IMR-90 (cell line): ENCODE results near the gene IGHMBP2. TPM values are rescaled to one million over a fixed set of nuclear protein-coding genes. Genes with fewer than 3 reads are reported as not detected.

Experiments
- ATAC-seq: fragments of 200-7000 bp; cut with Tn5 transposase; 2 replicates; pipeline ENCODE4 v1.9.1; 2020; ENCODE audit warnings: low read depth, mild to moderate bottlenecking, moderate library complexity
- BruUV-seq: library from RNA; stranded (reverse); fragments of 400-500 nt; replicated peaks from 2 replicates; lab custom pipeline; 2021; lab: Mats Ljungman, UMichigan
- CTCF ChIA-PET: fragments of 300-600 bp; formaldehyde crosslinking; extraction: SDS; loops from one replicate; lab custom pipeline; 2021; ENCODE audit warnings: antibody characterized with exemption; lab: Yijun Ruan, JAX
- POLR2A ChIA-PET: fragments of 300-600 bp; sonication (Branson Sonifier 250); formaldehyde crosslinking; loops from one replicate; lab custom pipeline; 2022; ENCODE audit warnings: antibody characterized with exemption; ENCODE audit not compliant: unreplicated experiment; lab: Charles Lee
- DNase-seq: peaks from one replicate; pipeline ENCODE4 v3.0.0; 2013
- H2AFZ ChIP-seq: replicated peaks from 2 replicates; pipeline ENCODE3; 2013; ENCODE audit warnings: low read length, mild to moderate bottlenecking; ENCODE audit not compliant: poor library complexity
- H2AK5ac ChIP-seq: 2 replicates; pipeline ENCODE4 v1.6.1; 2013; ENCODE audit warnings: low read depth, low read length, inconsistent platforms
- H2AK9ac ChIP-seq: replicated peaks from 2 replicates; pipeline ENCODE3; 2013; ENCODE audit warnings: mild to moderate bottlenecking, low read depth, low read length, moderate library complexity; ENCODE audit not compliant: poor library complexity
- H2BK120ac ChIP-seq: 2 replicates; pipeline ENCODE4 v1.6.1; 2013; ENCODE audit warnings: low read depth, low read length, inconsistent platforms
- H2BK15ac ChIP-seq: 3 replicates; pipeline ENCODE4 v1.6.1; 2013; ENCODE audit warnings: low read depth, low read length, inconsistent platforms
- H2BK20ac ChIP-seq: 2 replicates; pipeline ENCODE4 v1.6.1; 2013; ENCODE audit warnings: low read depth, mild to moderate bottlenecking, inconsistent platforms, low read length, moderate library complexity
- H2BK5ac ChIP-seq: 2 replicates; pipeline ENCODE4 v1.6.1; 2013; ENCODE audit warnings: mild to moderate bottlenecking, low read depth, low read length, inconsistent platforms; ENCODE audit not compliant: poor library complexity, severe bottlenecking
- H3K14ac ChIP-seq: replicated peaks from 2 replicates; pipeline ENCODE4 v1.6.1; 2013; ENCODE audit warnings: low read depth, low read length, inconsistent platforms
- H3K18ac ChIP-seq: 2 replicates; pipeline ENCODE4 v1.6.1; 2013; ENCODE audit warnings: low read depth, low read length, control low read depth
- H3K23ac ChIP-seq: 2 replicates; pipeline ENCODE4 v1.6.1; 2013; ENCODE audit warnings: low read depth, low read length, inconsistent platforms
- H3K27ac ChIP-seq: 2 replicates; pipeline ENCODE4 v1.5.1; 2013; ENCODE audit warnings: mild to moderate bottlenecking, control low read depth, low read length; ENCODE audit not compliant: insufficient read depth
- H3K27me3 ChIP-seq: 2 replicates; pipeline ENCODE4 v1.6.1; 2013; ENCODE audit warnings: low read length; ENCODE audit not compliant: control insufficient read depth, insufficient read depth
- H3K36me3 ChIP-seq: 2 replicates; pipeline ENCODE4 v1.6.1; 2013; ENCODE audit warnings: low read length, mixed read lengths; ENCODE audit not compliant: control insufficient read depth, insufficient read depth
- H3K4ac ChIP-seq: 2 replicates; pipeline ENCODE4 v1.6.1; 2013; ENCODE audit warnings: low read depth, low read length, inconsistent platforms
- H3K4me1 ChIP-seq: 2 replicates; pipeline ENCODE4 v1.6.1; 2013; ENCODE audit warnings: low read length, mixed read lengths; ENCODE audit not compliant: control insufficient read depth, insufficient read depth
- H3K4me2 ChIP-seq: 2 replicates; pipeline ENCODE4 v1.6.1; 2013; ENCODE audit warnings: low read depth, mild to moderate bottlenecking, control low read depth, low read length, moderate library complexity
- H3K4me3 ChIP-seq: 2 replicates; pipeline ENCODE4 v1.5.1; 2013; ENCODE audit warnings: low read depth, mild to moderate bottlenecking, control low read depth, low read length, moderate library complexity; ENCODE audit not compliant: insufficient read depth
- H3K56ac ChIP-seq: 2 replicates; pipeline ENCODE4 v1.6.1; 2013; ENCODE audit warnings: low read length, inconsistent platforms; ENCODE audit not compliant: insufficient read depth; ENCODE audit errors: extremely low read depth
- H3K79me1 ChIP-seq, 2 experiments: 2 replicates each; pipeline ENCODE4 v1.6.1; 2013; ENCODE audit warnings: low read length in 2 of 2, inconsistent platforms in 1 of 2, low read depth in 1 of 2
- H3K9ac ChIP-seq: 2 replicates; pipeline ENCODE4 v1.6.1; 2013; ENCODE audit warnings: low read depth, low read length, control low read depth
- H3K9me1 ChIP-seq: 2 replicates; pipeline ENCODE4 v1.6.1; 2013; ENCODE audit warnings: low read length, inconsistent platforms; ENCODE audit not compliant: insufficient read depth
- H3K9me3 ChIP-seq: 2 replicates; pipeline ENCODE4 v1.6.1; 2013; ENCODE audit warnings: low read length; ENCODE audit not compliant: control insufficient read depth, insufficient read depth
- H4K20me1 ChIP-seq: 2 replicates; pipeline ENCODE4 v1.6.1; 2013; ENCODE audit warnings: low read length, inconsistent platforms; ENCODE audit not compliant: insufficient read depth
- H4K5ac ChIP-seq: 2 replicates; pipeline ENCODE4 v1.6.1; 2013; ENCODE audit warnings: mild to moderate bottlenecking, low read depth, low read length, control low read depth
- H4K8ac ChIP-seq, 2 experiments: 2 replicates each; pipeline ENCODE4 v1.6.1; 2013; ENCODE audit warnings: low read depth in 2 of 2, low read length in 2 of 2, control low read depth in 1 of 2, inconsistent platforms in 1 of 2
- H4K91ac ChIP-seq: 2 replicates; pipeline ENCODE4 v1.6.1; 2013; ENCODE audit warnings: low read depth, low read length, inconsistent platforms; ENCODE audit not compliant: insufficient read depth
- BHLHE40 ChIP-seq: fragments of 150-350 bp; IDR thresholded peaks from 2 replicates; pipeline ENCODE4 v1.6.1; 2016; ENCODE audit warnings: mild to moderate bottlenecking, low read depth, low read length
- FOS ChIP-seq: fragments of 150-350 bp; IDR thresholded peaks from 2 replicates; pipeline ENCODE4 v1.6.1; 2016; ENCODE audit warnings: low read depth, low read length
- MAZ ChIP-seq: IDR thresholded peaks from 2 replicates; pipeline ENCODE4 v1.6.1; 2012; ENCODE audit warnings: low read depth, mild to moderate bottlenecking, low read length, improper control_type of control experiment, moderate library complexity, borderline replicate concordance
- POLR2A ChIP-seq: IDR thresholded peaks from 2 replicates; pipeline ENCODE4 v1.6.1; 2012; ENCODE audit warnings: mild to moderate bottlenecking, low read depth, low read length
- SMC3 ChIP-seq: fragments of 150-350 bp; IDR thresholded peaks from 2 replicates; pipeline ENCODE4 v1.6.1; 2016; ENCODE audit warnings: low read depth, mild to moderate bottlenecking, antibody characterized with exemption, low read length, moderate library complexity
- USF2 ChIP-seq: fragments of 150-350 bp; IDR thresholded peaks from 2 replicates; pipeline ENCODE4 v1.6.1; 2017; ENCODE audit warnings: mild to moderate bottlenecking, antibody characterized with exemption, low read length, low read depth
- WGBS, 2 experiments: methylation state at CpG; one replicate each; pipeline versions ENCODE4 v1.1.5 to v1.1.7; 2013; ENCODE audit warnings: missing lambda C conversion rate in 2 of 2; ENCODE audit not compliant: insufficient read length in 1 of 2; ENCODE audit errors: extremely low coverage in 2 of 2; 5-methylcytosine and 5-hydroxymethylcytosine counted together
- dilution Hi-C: fragments of 300-500 bp; cut with HindIII; formaldehyde crosslinking; loops from one replicate; pipeline ENCODE4 v1.14.3; 2018; ENCODE audit warnings: low sequenced_read_pairs; ENCODE audit not compliant: unreplicated experiment
- in situ Hi-C: fragments of 300-500 bp; cut with MboI; formaldehyde crosslinking; loops from 3 replicates; pipeline ENCODE4 v1.14.3; 2019; ENCODE audit warnings: low sequenced_read_pairs, inconsistent platforms, mixed read lengths
- intact Hi-C: fragments of 100-400 bp; cut with micrococcal nuclease; formaldehyde crosslinking; loops from 2 replicates; pipeline ENCODE4 v1.10.0; 2022
- polyA plus RNA-seq, 3 experiments: library from polyadenylated mRNA; depleted of rRNA; stranded (reverse); fragments of >200 nt; gene quantifications; 2 replicates each; pipeline ENCODE4 v1.2.3, GENCODE V29; 2012; ENCODE audit warnings: low replicate concordance in 1 of 3
- total RNA-seq: library from RNA; depleted of rRNA; stranded (reverse); fragments of >200 nt; gene quantifications from 2 replicates; pipeline ENCODE4 v1.2.3, GENCODE V29; 2012

Gene IGHMBP2
- total and polyA plus RNA-seq, 2 of the 4 experiments (the other 2 are of a cell fraction), result 4.5 to 11.1 TPM

- Histone ChIP-seq H4K8ac (no peak overlapping the region), H3K56ac (no peak overlapping the region), H2BK20ac (no peak overlapping the region), H4K5ac (no peak overlapping the region), H3K9ac (no peak overlapping the region), H2AK9ac (no peak overlapping the region), H3K23ac (no peak overlapping the region), H3K4ac (no peak overlapping the region), H4K91ac (no peak overlapping the region), H2AK5ac (no peak overlapping the region), H3K18ac (no peak overlapping the region), H3K36me3 (peaks cover 64% of the 10 kb centered on the region), H3K9me1 (no peaks in the 10 kb centered on the region; the same call in 1 of the 2 replicates), H4K20me1 (no peaks in the 10 kb centered on the region), H3K4me3 (no peak overlapping the region), H2BK15ac (no peak overlapping the region), H3K14ac (no peak overlapping the region), H3K27ac (no peak overlapping the region), H2BK120ac (no peak overlapping the region), H2BK5ac (no peak overlapping the region), H2AFZ (no peak overlapping the region), H3K79me1 (peaks cover 2 to 7% of the 10 kb centered on the region in 2 experiments; a peak in 2 of 4 replicates), H3K9me3 (no peaks in the 10 kb centered on the region), H3K4me2 (no peak overlapping the region), H3K27me3 (no peaks in the 10 kb centered on the region), H3K4me1 (no peaks in the 10 kb centered on the region)
- TF ChIP-seq USF2 (no peak), FOS (no peak), POLR2A (no peak), SMC3 (no peak), MAZ (no peak), BHLHE40 (no peak)
- no peak for ATAC-seq
- no TSS peak for BruUV-seq
- CTCF ChIA-PET, result no interaction called here
- intact Hi-C loops (no loop called here), dilution Hi-C loops (no loop called here), in situ Hi-C loops (loop anchor here (25.0 kb wide), 1 partner anchor 730 kb away; no protein-coding TSS in a partner anchor)
- no peak for DNase-seq
- 95% methylated on average over 4 of the region's 17 CpGs; no CpG with 5 or more reads in 1 of the 2 experiments for WGBS, 2 experiments
- POLR2A ChIA-PET, result no interaction called here
These were observed 28.2 kb downstream of the IGHMBP2 start for GRCh38 chr11:68931911-68932310.
